Measurements from ENCODE around the gene LY6G6C.

DNA sequence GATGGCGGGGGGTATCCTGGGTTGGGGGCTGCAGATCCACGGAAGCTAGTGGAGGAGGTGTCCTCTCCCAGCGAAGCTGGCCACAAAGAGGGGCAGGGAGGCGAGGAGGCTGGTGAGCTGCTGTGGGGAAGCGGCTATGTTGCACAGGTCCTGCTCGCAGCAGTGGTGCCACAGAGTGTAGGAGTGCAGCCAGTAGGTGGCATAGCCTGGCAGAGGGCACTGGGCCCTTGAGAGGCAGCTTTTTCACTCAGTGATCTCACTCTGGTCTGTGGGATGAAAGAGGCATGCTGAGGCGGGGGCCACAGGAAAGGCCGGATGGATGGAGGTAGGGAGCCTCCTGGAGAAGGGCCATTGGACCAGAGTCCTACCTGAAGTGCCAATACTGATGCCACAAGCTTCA is 9.2 kb downstream of the LY6G6C start:
- no peak for TF ChIP-seq EP300 (IDR thresholded peaks at IDR 0.05)
- TF ChIP-seq, protein P1, sequence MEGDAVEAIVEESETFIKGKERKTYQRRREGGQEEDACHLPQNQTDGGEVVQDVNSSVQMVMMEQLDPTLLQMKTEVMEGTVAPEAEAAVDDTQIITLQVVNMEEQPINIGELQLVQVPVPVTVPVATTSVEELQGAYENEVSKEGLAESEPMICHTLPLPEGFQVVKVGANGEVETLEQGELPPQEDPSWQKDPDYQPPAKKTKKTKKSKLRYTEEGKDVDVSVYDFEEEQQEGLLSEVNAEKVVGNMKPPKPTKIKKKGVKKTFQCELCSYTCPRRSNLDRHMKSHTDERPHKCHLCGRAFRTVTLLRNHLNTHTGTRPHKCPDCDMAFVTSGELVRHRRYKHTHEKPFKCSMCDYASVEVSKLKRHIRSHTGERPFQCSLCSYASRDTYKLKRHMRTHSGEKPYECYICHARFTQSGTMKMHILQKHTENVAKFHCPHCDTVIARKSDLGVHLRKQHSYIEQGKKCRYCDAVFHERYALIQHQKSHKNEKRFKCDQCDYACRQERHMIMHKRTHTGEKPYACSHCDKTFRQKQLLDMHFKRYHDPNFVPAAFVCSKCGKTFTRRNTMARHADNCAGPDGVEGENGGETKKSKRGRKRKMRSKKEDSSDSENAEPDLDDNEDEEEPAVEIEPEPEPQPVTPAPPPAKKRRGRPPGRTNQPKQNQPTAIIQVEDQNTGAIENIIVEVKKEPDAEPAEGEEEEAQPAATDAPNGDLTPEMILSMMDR (IDR thresholded peaks at IDR 0.05), result peak in 1 of 6 experiments; percentile 25
- no peak for TF ChIP-seq POLR2A (IDR thresholded peaks at IDR 0.05)
- TF ChIP-seq POLR2AphosphoS5 (IDR thresholded peaks at IDR 0.05), result no peak

Data from upper lobe of left lung (tissue), 4 donors.